NCI-H1092 treated with DMSO at 0.1 percent for 48 hours (cell line): Measurements from ENCODE around the gene NDUFA1.
"Not testable (repeated sequence)": the region's sequence is repeated elsewhere in the genome, so short reads cannot be mapped to it uniquely, and the experiment has no call there.

Experiments used
- DNase-seq: peaks from one replicate; lab custom pipeline; 2025; lab: John Stamatoyannopoulos, UW

Gene NDUFA1

DNA sequence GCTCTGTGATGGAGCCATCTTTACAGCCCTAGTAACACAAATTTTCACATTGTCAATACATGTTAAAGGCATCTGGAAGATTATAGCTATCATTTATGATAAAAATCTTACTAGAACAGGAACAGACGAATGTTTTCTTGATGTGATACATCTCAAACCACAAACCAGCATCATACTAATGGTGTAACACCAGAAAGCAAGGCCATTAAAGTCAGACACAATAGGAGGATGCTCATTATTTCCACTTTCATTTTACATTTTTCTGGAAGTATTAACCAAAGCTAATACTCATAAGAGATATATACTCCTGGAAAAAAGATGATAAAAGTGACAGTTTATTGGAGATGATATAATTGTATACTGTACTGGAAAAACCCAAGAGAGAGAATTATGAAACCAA, 29.3 kb downstream of the NDUFA1 start:
- no peak for DNase-seq

DNA sequence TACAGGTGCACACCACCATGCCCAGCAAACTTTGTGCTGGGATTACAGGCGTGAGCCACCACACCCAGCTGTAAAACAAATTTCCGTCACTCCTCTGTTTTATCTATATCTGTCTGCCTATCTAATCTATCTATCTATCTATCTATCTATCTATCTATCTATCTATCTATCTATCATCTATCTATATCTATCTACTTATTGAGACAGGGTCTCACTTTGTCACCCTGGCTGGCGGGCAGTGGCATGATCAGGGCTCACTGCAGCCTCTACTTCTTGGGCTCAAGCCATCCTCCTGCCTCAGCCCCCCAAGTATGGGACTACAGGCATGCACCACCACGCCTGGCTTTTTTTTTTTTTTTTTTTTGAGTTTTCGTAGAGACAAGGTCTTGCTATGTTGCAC, 44.7 kb downstream of the NDUFA1 start:
- DNase-seq: no peak

DNA sequence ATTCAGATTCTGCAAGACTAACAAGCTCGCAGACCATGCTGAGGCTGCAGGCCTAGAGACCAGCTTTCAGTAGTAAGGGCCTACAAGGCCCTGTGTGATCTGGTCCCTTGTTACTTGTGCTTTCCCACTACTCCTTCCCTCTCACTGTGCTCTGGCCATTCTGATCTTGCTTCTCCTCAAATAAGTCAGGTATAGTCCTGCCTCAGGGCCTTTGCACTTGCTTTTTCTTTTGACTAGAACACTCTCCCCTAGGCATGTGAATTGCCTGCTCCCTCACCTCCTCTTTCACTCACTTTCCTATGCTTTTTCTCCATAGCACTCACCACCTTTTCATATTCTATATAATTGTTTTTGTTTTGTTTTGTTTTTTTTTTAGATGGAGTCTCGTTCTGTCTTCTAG, 46.2 kb downstream of the NDUFA1 start:
- no peak for DNase-seq

DNA sequence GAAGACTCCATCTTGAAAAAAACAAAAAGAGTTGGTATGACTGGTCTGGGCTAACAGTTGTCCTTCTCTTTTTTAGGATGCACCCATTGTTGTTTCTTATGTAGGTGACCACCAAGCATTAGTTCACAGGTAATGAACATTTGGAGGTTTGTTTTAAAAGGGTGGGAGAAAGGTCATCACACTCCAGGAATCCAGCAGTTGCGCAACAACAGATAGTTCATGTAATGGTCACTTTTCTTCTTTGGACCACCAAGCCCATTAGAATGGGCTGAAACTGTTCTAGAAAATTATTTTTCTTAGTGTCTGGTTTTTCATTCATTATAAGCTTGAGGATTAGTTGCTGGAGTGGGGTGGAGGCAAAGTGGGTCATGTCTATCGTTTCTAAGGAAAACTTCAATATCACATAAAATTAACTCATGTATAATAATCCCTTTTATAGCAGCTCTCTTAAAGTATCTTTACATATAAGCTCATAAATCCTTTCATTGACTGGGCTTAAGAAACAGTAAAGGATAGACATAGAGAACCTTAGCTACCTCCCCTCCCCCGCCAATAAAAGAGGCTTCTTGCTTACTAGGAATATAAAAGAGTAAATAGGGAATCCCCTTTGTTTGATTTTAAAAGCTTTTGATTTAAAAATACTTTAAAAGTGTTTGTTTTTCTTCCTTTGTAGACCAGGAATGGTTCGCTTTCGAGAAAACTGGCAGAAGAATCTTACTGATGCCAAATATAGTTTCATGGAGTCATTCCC, 48.4 kb downstream of the NDUFA1 start:
- no peak for DNase-seq

DNA sequence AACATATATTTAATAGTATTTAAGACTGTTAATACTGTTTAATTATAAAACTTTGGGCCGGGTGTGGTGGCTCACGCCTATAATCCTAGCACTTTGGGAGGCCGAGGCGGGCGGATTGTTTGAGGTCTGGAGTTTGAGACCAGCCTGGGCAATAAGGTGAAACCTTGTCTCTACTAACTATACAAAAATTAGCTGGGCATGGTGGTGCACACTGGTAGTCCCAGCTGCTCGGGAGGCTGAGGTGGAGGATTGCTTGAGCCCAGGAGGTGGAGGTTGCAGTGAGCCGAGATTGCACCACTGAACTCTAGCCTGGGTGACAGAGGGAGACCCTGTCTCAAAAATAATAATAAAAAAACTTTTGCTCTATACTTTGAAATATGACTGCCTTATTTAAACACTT, 50.8 kb downstream of the NDUFA1 start:
- DNase-seq: not testable (repeated sequence)
